Measurements from ENCODE around the gene ZMYND10. TPM values are rescaled to one million over a fixed set of nuclear protein-coding genes. Genes with fewer than 3 reads are reported as not detected.

The ZMYND10 gene
- total RNA-seq, 1 donor from 2014 or later, result 0.39 TPM

- H3K27ac ChIP-seq (ENCODE audit: low read depth, low read length), result no peak overlapping the region
- no peak overlapping the region for H2AFZ ChIP-seq (ENCODE audit: low read depth, low read length)
- peaks cover 4% of the 10 kb centered on the region for H3K27me3 ChIP-seq (ENCODE audit: insufficient read depth, low read length)
- no peak overlapping the region for H3K4me2 ChIP-seq (ENCODE audit: low read length)
- H3K9ac ChIP-seq (ENCODE audit: low read length), result no peak overlapping the region
- no peaks in the 10 kb centered on the region for H3K79me2 ChIP-seq (ENCODE audit: insufficient read depth, low read length)
- H3K4me3 Mint-ChIP-seq (ENCODE audit: unreplicated experiment), result no peak overlapping the region
- FAIRE-seq (no peak), DNase-seq (ENCODE audit: low read depth) (no peak)
- H3K36me3 ChIP-seq (ENCODE audit: insufficient read depth, low read length), result no peaks in the 10 kb centered on the region
- H3K27ac Mint-ChIP-seq (ENCODE audit: unreplicated experiment), result no peak overlapping the region
- H3K36me3 Mint-ChIP-seq (ENCODE audit: low read depth, unreplicated experiment), result no peaks in the 10 kb centered on the region
- peaks cover 19% of the 10 kb centered on the region for H3K27me3 Mint-ChIP-seq (ENCODE audit: low read depth, unreplicated experiment)
- no peaks in the 10 kb centered on the region for H3K4me1 ChIP-seq (ENCODE audit: insufficient read depth, low read length)
- TF ChIP-seq, protein P1, sequence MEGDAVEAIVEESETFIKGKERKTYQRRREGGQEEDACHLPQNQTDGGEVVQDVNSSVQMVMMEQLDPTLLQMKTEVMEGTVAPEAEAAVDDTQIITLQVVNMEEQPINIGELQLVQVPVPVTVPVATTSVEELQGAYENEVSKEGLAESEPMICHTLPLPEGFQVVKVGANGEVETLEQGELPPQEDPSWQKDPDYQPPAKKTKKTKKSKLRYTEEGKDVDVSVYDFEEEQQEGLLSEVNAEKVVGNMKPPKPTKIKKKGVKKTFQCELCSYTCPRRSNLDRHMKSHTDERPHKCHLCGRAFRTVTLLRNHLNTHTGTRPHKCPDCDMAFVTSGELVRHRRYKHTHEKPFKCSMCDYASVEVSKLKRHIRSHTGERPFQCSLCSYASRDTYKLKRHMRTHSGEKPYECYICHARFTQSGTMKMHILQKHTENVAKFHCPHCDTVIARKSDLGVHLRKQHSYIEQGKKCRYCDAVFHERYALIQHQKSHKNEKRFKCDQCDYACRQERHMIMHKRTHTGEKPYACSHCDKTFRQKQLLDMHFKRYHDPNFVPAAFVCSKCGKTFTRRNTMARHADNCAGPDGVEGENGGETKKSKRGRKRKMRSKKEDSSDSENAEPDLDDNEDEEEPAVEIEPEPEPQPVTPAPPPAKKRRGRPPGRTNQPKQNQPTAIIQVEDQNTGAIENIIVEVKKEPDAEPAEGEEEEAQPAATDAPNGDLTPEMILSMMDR (IDR thresholded peaks at IDR 0.05; ENCODE audit: insufficient read depth, low read depth, low read length), result no peak
- no peaks in the 10 kb centered on the region for H3K9me3 ChIP-seq (ENCODE audit: insufficient read depth, low read depth, low read length)
- H4K20me1 ChIP-seq (ENCODE audit: insufficient read depth, low read length), result no peaks in the 10 kb centered on the region
- H3K9me3 Mint-ChIP-seq (ENCODE audit: unreplicated experiment), result no peaks in the 10 kb centered on the region
- no peak overlapping the region for H3K4me3 ChIP-seq (ENCODE audit: insufficient read depth, low read depth, low read length)
- peaks cover 8% of the 10 kb centered on the region for H3K4me1 Mint-ChIP-seq (ENCODE audit: low read depth, unreplicated experiment)
These were observed 27.9 kb upstream of the ZMYND10 start for GRCh38 chr3:50373146-50374051.

DNA sequence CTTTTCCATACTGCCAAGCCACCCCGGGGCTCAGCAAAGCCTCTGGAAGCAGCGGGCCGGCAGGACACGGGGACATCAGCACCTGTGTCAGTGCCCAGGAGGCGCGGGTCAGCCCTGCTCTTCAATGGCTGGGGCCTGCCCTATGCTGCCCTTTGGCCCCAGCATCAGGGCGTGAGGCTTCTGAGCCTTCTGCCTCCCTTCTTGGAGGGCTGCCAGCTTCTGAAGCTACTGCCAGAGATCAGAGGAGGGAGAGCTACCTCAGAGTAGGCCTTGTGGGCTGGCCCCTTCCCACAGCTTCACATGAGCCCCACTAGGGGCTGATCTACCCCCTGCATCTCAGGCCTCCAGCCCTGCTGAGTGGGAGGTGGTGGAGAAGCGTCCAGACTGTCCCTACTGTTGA, 26.8 kb upstream of the ZMYND10 start:
- TF ChIP-seq, protein P1 (IDR thresholded peaks at IDR 0.05; ENCODE audit: insufficient read depth, low read depth, low read length), result no peak
- TF ChIP-seq EZH2 (IDR thresholded peaks at IDR 0.05; ENCODE audit: insufficient read depth, low read length), result no peak
- Mint-ChIP-seq H3K36me3 (ENCODE audit: low read depth, unreplicated experiment) (no peaks in the 10 kb centered on the region), H3K9me3 (ENCODE audit: unreplicated experiment) (no peaks in the 10 kb centered on the region), H3K4me1 (ENCODE audit: low read depth, unreplicated experiment) (peaks cover 8% of the 10 kb centered on the region), H3K27ac (ENCODE audit: unreplicated experiment) (no peak overlapping the region), H3K4me3 (ENCODE audit: unreplicated experiment) (no peak overlapping the region), H3K27me3 (ENCODE audit: low read depth, unreplicated experiment) (peaks cover 18% of the 10 kb centered on the region)
- H2AFZ ChIP-seq (ENCODE audit: low read depth, low read length), result no peak overlapping the region
- no peaks in the 10 kb centered on the region for H3K79me2 ChIP-seq (ENCODE audit: insufficient read depth, low read length)
- no peaks in the 10 kb centered on the region for H3K36me3 ChIP-seq (ENCODE audit: insufficient read depth, low read length)
- no peak overlapping the region for H3K27ac ChIP-seq (ENCODE audit: low read depth, low read length)
- no peak overlapping the region for H3K4me3 ChIP-seq (ENCODE audit: insufficient read depth, low read depth, low read length)
- no peak for FAIRE-seq
- no peaks in the 10 kb centered on the region for H3K4me1 ChIP-seq (ENCODE audit: insufficient read depth, low read length)
- H3K27me3 ChIP-seq (ENCODE audit: insufficient read depth, low read length), result peaks cover 4% of the 10 kb centered on the region
- H3K9ac ChIP-seq (ENCODE audit: low read length), result no peak overlapping the region
- no peak overlapping the region for H3K4me2 ChIP-seq (ENCODE audit: low read length)
- no peaks in the 10 kb centered on the region for H4K20me1 ChIP-seq (ENCODE audit: insufficient read depth, low read length)
- DNase-seq (ENCODE audit: low read depth), result no peak
- H3K9me3 ChIP-seq (ENCODE audit: insufficient read depth, low read depth, low read length), result no peaks in the 10 kb centered on the region

DNA sequence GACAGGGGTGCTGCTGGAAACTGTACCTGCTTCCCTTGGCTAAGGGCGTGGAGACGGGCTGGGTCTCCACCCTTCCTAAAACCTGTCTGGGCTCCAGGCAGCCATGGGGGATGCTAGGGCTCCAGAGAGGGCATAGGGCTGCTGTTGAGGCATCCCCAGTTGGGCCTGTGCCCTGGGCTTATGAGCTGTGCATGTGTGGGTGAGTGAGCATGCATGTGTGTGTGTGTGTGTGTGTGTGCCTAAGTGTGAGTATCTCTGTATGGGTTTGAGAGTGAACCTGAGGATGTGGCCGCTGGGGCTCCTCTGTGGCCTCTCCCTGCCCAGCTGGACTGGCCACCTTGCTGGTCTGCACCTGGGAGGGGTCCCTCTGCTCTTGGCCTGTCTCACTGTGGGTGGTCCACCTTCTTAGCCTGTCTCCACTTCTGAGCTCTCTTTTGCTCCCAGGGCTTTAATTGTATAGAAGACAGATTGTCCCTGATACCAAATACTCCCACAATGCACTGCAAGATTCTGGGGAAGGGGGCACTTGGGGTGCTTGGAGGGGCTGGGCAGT, 25.7 kb upstream of the ZMYND10 start:
- H3K4me1 ChIP-seq (ENCODE audit: insufficient read depth, low read length), result no peaks in the 10 kb centered on the region
- no peaks in the 10 kb centered on the region for H4K20me1 ChIP-seq (ENCODE audit: insufficient read depth, low read length)
- Mint-ChIP-seq H3K27me3 (ENCODE audit: low read depth, unreplicated experiment) (peaks cover 22% of the 10 kb centered on the region), H3K36me3 (ENCODE audit: low read depth, unreplicated experiment) (no peaks in the 10 kb centered on the region), H3K4me1 (ENCODE audit: low read depth, unreplicated experiment) (peaks cover 8% of the 10 kb centered on the region), H3K9me3 (ENCODE audit: unreplicated experiment) (no peaks in the 10 kb centered on the region), H3K4me3 (ENCODE audit: unreplicated experiment) (no peak overlapping the region), H3K27ac (ENCODE audit: unreplicated experiment) (no peak overlapping the region)
- H3K4me3 ChIP-seq (ENCODE audit: insufficient read depth, low read depth, low read length), result no peak overlapping the region
- DNase-seq (ENCODE audit: low read depth) (no peak), FAIRE-seq (no peak)
- H3K36me3 ChIP-seq (ENCODE audit: insufficient read depth, low read length), result no peaks in the 10 kb centered on the region
- H3K9ac ChIP-seq (ENCODE audit: low read length), result no peak overlapping the region
- H3K9me3 ChIP-seq (ENCODE audit: insufficient read depth, low read depth, low read length), result no peaks in the 10 kb centered on the region
- H3K27ac ChIP-seq (ENCODE audit: low read depth, low read length), result no peak overlapping the region
- no peak overlapping the region for H3K4me2 ChIP-seq (ENCODE audit: low read length)
- no peak overlapping the region for H2AFZ ChIP-seq (ENCODE audit: low read depth, low read length)
- TF ChIP-seq EZH2 (IDR thresholded peaks at IDR 0.05; ENCODE audit: insufficient read depth, low read length), result no peak
- TF ChIP-seq, protein P1 (IDR thresholded peaks at IDR 0.05; ENCODE audit: insufficient read depth, low read depth, low read length), result no peak
- H3K79me2 ChIP-seq (ENCODE audit: insufficient read depth, low read length), result no peaks in the 10 kb centered on the region
- peaks cover 6% of the 10 kb centered on the region for H3K27me3 ChIP-seq (ENCODE audit: insufficient read depth, low read length)

Data from astrocyte (in vitro differentiated cells and primary cell).